CD14-positive monocyte (primary cell): ENCODE measurements around the gene CTNNA2. TPM values are rescaled to one million over a fixed set of nuclear protein-coding genes. Genes with fewer than 3 reads are reported as not detected.

ENCODE experiments used
- DNase-seq, 3 donors: peaks; one replicate each; pipeline ENCODE4 v3.0.0-alpha.2; 2011 to 2022
- H2AFZ ChIP-seq: 2 replicates; pipeline ENCODE4 v1.6.0; 2012; ENCODE audit warnings: mild to moderate bottlenecking, low read depth, low read length, inconsistent platforms; ENCODE audit not compliant: insufficient read depth, poor library complexity, severe bottlenecking
- H3K27ac ChIP-seq, 2 donors: 1 replicate in 1 of 2; 2 replicates in 1 of 2; pipeline ENCODE4 v1.5.1; 2012 to 2013; ENCODE audit warnings: low read length in 2 of 2, control low read depth in 1 of 2, inconsistent platforms in 1 of 2, low read depth in 1 of 2, mild to moderate bottlenecking in 1 of 2
- H3K27me3 ChIP-seq, 2 donors: one replicate each; pipeline versions ENCODE4 v1.6.0 to v1.6.1; 2011 to 2013; ENCODE audit warnings: low read length in 2 of 2; ENCODE audit not compliant: control insufficient read depth in 2 of 2, insufficient read depth in 2 of 2
- H3K36me3 ChIP-seq, 2 donors: replicated peaks in 1 of 2; 1 replicate in 1 of 2; 2 replicates in 1 of 2; pipeline versions ENCODE4 v1.5.1 to v1.6.1; 2012 to 2013; ENCODE audit warnings: low read length in 2 of 2, control low read depth in 1 of 2, inconsistent platforms in 1 of 2, mild to moderate bottlenecking in 1 of 2; ENCODE audit not compliant: insufficient read depth in 2 of 2, control insufficient read depth in 1 of 2
- H3K4me1 ChIP-seq, 2 donors: 1 replicate in 1 of 2; 2 replicates in 1 of 2; pipeline versions ENCODE4 v1.5.1 to v1.6.1; 2012 to 2013; ENCODE audit warnings: low read length in 2 of 2, control low read depth in 1 of 2, inconsistent platforms in 1 of 2, mild to moderate bottlenecking in 1 of 2, moderate library complexity in 1 of 2; ENCODE audit not compliant: insufficient read depth in 2 of 2, control insufficient read depth in 1 of 2
- H3K4me2 ChIP-seq: replicated peaks from 2 replicates; pipeline ENCODE3; 2012; ENCODE audit warnings: low read length, moderate library complexity, mild to moderate bottlenecking; ENCODE audit not compliant: poor library complexity, severe bottlenecking; ENCODE audit errors: extremely low read depth
- H3K4me3 ChIP-seq, 3 experiments: fragments of 200-600 bp in 1 of 3; sonication (generic) in 1 of 3; replicated peaks in 1 of 3; 1 replicate in 2 of 3; 2 replicates in 1 of 3; pipeline ENCODE4 v1.5.1; 2011 to 2013; ENCODE audit warnings: low read length in 3 of 3, mild to moderate bottlenecking in 3 of 3, control low read depth in 2 of 3, low read depth in 2 of 3, inconsistent platforms in 1 of 3, moderate library complexity in 1 of 3
- H3K79me2 ChIP-seq: 2 replicates; pipeline ENCODE4 v1.6.0; 2012; ENCODE audit warnings: mild to moderate bottlenecking, control low read depth, inconsistent platforms, low read length, moderate library complexity; ENCODE audit not compliant: insufficient read depth
- H3K9ac ChIP-seq: 2 replicates; pipeline ENCODE4 v1.6.0; 2017; ENCODE audit warnings: low read length, mild to moderate bottlenecking; ENCODE audit not compliant: insufficient read depth, poor library complexity, severe bottlenecking
- H3K9me3 ChIP-seq, 2 donors: replicated peaks in 1 of 2; 1 replicate in 1 of 2; 2 replicates in 1 of 2; pipeline versions ENCODE4 v1.5.1 to v1.6.1; 2012 to 2013; ENCODE audit warnings: low read length in 2 of 2, control low read depth in 1 of 2; ENCODE audit not compliant: control insufficient read depth in 1 of 2, insufficient read depth in 1 of 2
- H4K20me1 ChIP-seq: 2 replicates; pipeline ENCODE4 v1.6.0; 2012; ENCODE audit warnings: mild to moderate bottlenecking, low read length, control low read depth, moderate library complexity; ENCODE audit not compliant: insufficient read depth
- H3K27ac Mint-ChIP-seq, 7 donors: one replicate each; pipeline ENCODE4 v1.8.0; 2020; ENCODE audit warnings: mild to moderate bottlenecking in 7 of 7, mixed read lengths in 7 of 7, moderate library complexity in 6 of 7, inconsistent platforms in 2 of 7
- H3K27me3 Mint-ChIP-seq, 3 donors: one replicate each; pipeline ENCODE4 v1.8.0; 2021 to 2022; ENCODE audit warnings: low read depth in 3 of 3, mild to moderate bottlenecking in 3 of 3, mixed read lengths in 3 of 3, moderate library complexity in 3 of 3, inconsistent platforms in 1 of 3
- H3K36me3 Mint-ChIP-seq, 2 donors: one replicate each; pipeline ENCODE4 v1.8.0; 2020; ENCODE audit warnings: mixed read lengths in 2 of 2, inconsistent platforms in 1 of 2, mild to moderate bottlenecking in 1 of 2
- H3K4me1 Mint-ChIP-seq: one replicate; pipeline ENCODE4 v1.8.0; 2020; ENCODE audit warnings: mild to moderate bottlenecking, mixed read lengths
- H3K4me3 Mint-ChIP-seq, 2 donors: one replicate each; pipeline ENCODE4 v1.8.0; 2020; ENCODE audit warnings: mild to moderate bottlenecking in 2 of 2, mixed read lengths in 2 of 2, moderate library complexity in 1 of 2
- H3K9me3 Mint-ChIP-seq, 7 donors: one replicate each; pipeline ENCODE4 v1.8.0; 2020 to 2022; ENCODE audit warnings: mixed read lengths in 7 of 7, mild to moderate bottlenecking in 6 of 7, moderate library complexity in 6 of 7, inconsistent platforms in 2 of 7
- CTCF ChIP-seq: fragments of 200-600 bp; IDR thresholded peaks from one replicate; pipeline ENCODE4 v1.8.0; 2022; ENCODE audit warnings: antibody characterized with exemption, mild to moderate bottlenecking
- WGBS: methylation state at CpG from one replicate; pipeline ENCODE4 v1.1.5; 2013; ENCODE audit warnings: missing lambda C conversion rate; ENCODE audit not compliant: insufficient coverage; 5-methylcytosine and 5-hydroxymethylcytosine counted together
- intact Hi-C, 2 donors: fragments of 100-400 bp; cut with micrococcal nuclease; formaldehyde crosslinking; loops; one replicate each; pipeline versions ENCODE4 v1.15.0 to v1.15.1; 2023
- polyA plus RNA-seq, 3 donors: library from polyadenylated mRNA; depleted of rRNA in 1 of 3; unstranded in 2 of 3; stranded (reverse) in 1 of 3; fragments of 300-500 nt in 2 of 3; fragments of >200 nt in 1 of 3; fragmentation: Illumina TruSeq in 2 of 3; gene quantifications; 1 replicate in 2 of 3; 2 replicates in 1 of 3; pipeline ENCODE4 v1.2.3, GENCODE V29; 2012 to 2021

Gene CTNNA2
- polyA plus RNA-seq, 3 donors: not detected

- Mint-ChIP-seq H3K9me3 (peaks cover 0 to 6% (median 3%) of the 10 kb centered on the region in 7 donors), H3K27ac (no peak overlapping the region), H3K36me3 (no peaks in the 10 kb centered on the region), H3K4me3 (no peak overlapping the region), H3K27me3 (peaks cover 0 to 2% (median 0%) of the 10 kb centered on the region in 3 donors), H3K4me1 (no peaks in the 10 kb centered on the region)
- Histone ChIP-seq H2AFZ (no peak overlapping the region), H3K36me3 (no peaks in the 10 kb centered on the region), H3K4me3 (no peak overlapping the region), H3K79me2 (no peaks in the 10 kb centered on the region), H3K9me3 (peaks cover 4 to 6% of the 10 kb centered on the region in 2 donors), H3K4me2 (no peak overlapping the region), H3K9ac (no peak overlapping the region), H3K4me1 (no peaks in the 10 kb centered on the region), H3K27ac (no peak overlapping the region), H4K20me1 (no peaks in the 10 kb centered on the region), H3K27me3 (no peaks in the 10 kb centered on the region)
- WGBS: 80% methylated on average over 2 of the region's 3 CpGs
- no peak for DNase-seq
- intact Hi-C loops: no loop called here
- TF ChIP-seq CTCF: no peak
Observed at GRCh38 chr2:80467262-80467811, 954.5 kb downstream of the CTNNA2 start.

GRCh38 chr2:80469428-80469827, 956.6 kb downstream of the CTNNA2 start:
- Histone ChIP-seq H3K36me3 (no peaks in the 10 kb centered on the region), H3K27me3 (no peaks in the 10 kb centered on the region), H3K4me1 (no peaks in the 10 kb centered on the region), H3K79me2 (no peaks in the 10 kb centered on the region), H4K20me1 (no peaks in the 10 kb centered on the region), H3K9me3 (peaks cover 4 to 6% of the 10 kb centered on the region in 2 donors), H3K4me2 (no peak overlapping the region), H3K9ac (no peak overlapping the region), H3K4me3 (no peak overlapping the region), H3K27ac (no peak overlapping the region), H2AFZ (no peak overlapping the region)
- Mint-ChIP-seq H3K27ac (no peak overlapping the region), H3K36me3 (no peaks in the 10 kb centered on the region), H3K4me3 (no peak overlapping the region), H3K9me3 (peaks cover 0 to 9% (median 3%) of the 10 kb centered on the region in 7 donors), H3K4me1 (no peaks in the 10 kb centered on the region), H3K27me3 (no peaks in the 10 kb centered on the region)
- WGBS: no CpG with 5 or more reads among the region's 1 CpG
- DNase-seq: no peak
- TF ChIP-seq CTCF: no peak
- intact Hi-C loops: no loop called here
